RWPE2 (cell line): ENCODE measurements around the gene HBB.

ENCODE experiments used
- ATAC-seq: fragments of 200-7000 bp; cut with Tn5 transposase; 3 replicates; pipeline ENCODE4 v1.9.1; 2021; ENCODE audit warnings: low read depth
- DNase-seq: peaks from one replicate; pipeline ENCODE4 v3.0.0-alpha.2; 2020; ENCODE audit warnings: low spot score
- H3K27ac ChIP-seq: fragments of 450-650 bp; 2 replicates; pipeline ENCODE4 v1.5.1; 2017; ENCODE audit warnings: mild to moderate bottlenecking; ENCODE audit not compliant: poor library complexity, severe bottlenecking
- H3K27me3 ChIP-seq: fragments of 250-450 bp; sonication (Bioruptor Pico); 2 replicates; pipeline ENCODE4 v1.5.1; 2021; ENCODE audit warnings: mild to moderate bottlenecking, moderate library complexity; ENCODE audit not compliant: insufficient read depth, poor library complexity, severe bottlenecking
- H3K36me3 ChIP-seq: fragments of 250-450 bp; sonication (Bioruptor Pico); 2 replicates; pipeline ENCODE4 v1.5.1; 2020; ENCODE audit warnings: low read depth, mild to moderate bottlenecking, moderate library complexity
- H3K4me1 ChIP-seq: fragments of 250-450 bp; sonication (Bioruptor Pico); 2 replicates; pipeline ENCODE4 v1.5.1; 2021; ENCODE audit warnings: mild to moderate bottlenecking, moderate library complexity; ENCODE audit not compliant: insufficient read depth, poor library complexity, severe bottlenecking
- H3K4me3 ChIP-seq: fragments of 250-450 bp; sonication (Bioruptor Pico); 2 replicates; pipeline ENCODE4 v1.5.1; 2021; ENCODE audit warnings: mild to moderate bottlenecking, moderate library complexity; ENCODE audit not compliant: severe bottlenecking
- H3K9me3 ChIP-seq: fragments of 250-450 bp; sonication (Bioruptor Pico); 2 replicates; pipeline ENCODE4 v1.5.1; 2021; ENCODE audit warnings: mild to moderate bottlenecking, moderate library complexity; ENCODE audit not compliant: severe bottlenecking
- TF ChIP-seq, protein P1 (sequence below): fragments of 450-650 bp; IDR thresholded peaks from one replicate; pipeline ENCODE4 v1.5.1; 2017; ENCODE audit warnings: mild to moderate bottlenecking, moderate library complexity; ENCODE audit not compliant: poor library complexity, severe bottlenecking

The HBB gene

DNA sequence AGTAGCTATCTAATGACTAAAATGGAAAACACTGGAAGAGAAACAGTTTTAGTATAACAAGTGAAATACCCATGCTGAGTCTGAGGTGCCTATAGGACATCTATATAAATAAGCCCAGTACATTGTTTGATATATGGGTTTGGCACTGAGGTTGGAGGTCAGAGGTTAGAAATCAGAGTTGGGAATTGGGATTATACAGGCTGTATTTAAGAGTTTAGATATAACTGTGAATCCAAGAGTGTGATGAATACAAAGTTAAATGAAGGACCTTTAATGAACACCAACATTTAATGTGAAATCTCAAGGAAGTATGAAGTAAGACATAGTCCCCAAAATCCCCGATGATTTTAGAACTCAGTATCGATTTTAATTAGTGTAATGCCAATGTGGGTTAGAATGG lies 10.5 kb upstream of the HBB start:
- Histone ChIP-seq H3K9me3 (no peaks in the 10 kb centered on the region), H3K27me3 (peaks cover 4% of the 10 kb centered on the region), H3K4me3 (no peak overlapping the region), H3K36me3 (no peaks in the 10 kb centered on the region), H3K4me1 (no peaks in the 10 kb centered on the region), H3K27ac (no peak overlapping the region)
- DNase-seq (no peak), ATAC-seq (no peak)
- TF ChIP-seq, protein P1, sequence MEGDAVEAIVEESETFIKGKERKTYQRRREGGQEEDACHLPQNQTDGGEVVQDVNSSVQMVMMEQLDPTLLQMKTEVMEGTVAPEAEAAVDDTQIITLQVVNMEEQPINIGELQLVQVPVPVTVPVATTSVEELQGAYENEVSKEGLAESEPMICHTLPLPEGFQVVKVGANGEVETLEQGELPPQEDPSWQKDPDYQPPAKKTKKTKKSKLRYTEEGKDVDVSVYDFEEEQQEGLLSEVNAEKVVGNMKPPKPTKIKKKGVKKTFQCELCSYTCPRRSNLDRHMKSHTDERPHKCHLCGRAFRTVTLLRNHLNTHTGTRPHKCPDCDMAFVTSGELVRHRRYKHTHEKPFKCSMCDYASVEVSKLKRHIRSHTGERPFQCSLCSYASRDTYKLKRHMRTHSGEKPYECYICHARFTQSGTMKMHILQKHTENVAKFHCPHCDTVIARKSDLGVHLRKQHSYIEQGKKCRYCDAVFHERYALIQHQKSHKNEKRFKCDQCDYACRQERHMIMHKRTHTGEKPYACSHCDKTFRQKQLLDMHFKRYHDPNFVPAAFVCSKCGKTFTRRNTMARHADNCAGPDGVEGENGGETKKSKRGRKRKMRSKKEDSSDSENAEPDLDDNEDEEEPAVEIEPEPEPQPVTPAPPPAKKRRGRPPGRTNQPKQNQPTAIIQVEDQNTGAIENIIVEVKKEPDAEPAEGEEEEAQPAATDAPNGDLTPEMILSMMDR: no peak

- TF ChIP-seq, protein P1: no peak
- H3K27ac ChIP-seq: no peak overlapping the region
These were observed 8.7 kb upstream of the HBB start for GRCh38 chr11:5235364-5236095.

GRCh38 chr11:5234381-5234834 lies 7.5 kb upstream of the HBB start, which contains the start of gene HBD:
TSS of gene HBD (minus strand) at chr11:5234483. CDS start at chr11:5234433, 50 bp downstream.
- no peak for DNase-seq
- no peaks in the 10 kb centered on the region for H3K4me1 ChIP-seq
- ATAC-seq: no peak
- no peak within 1 kb of the TSS for H3K4me3 ChIP-seq
- TF ChIP-seq, protein P1: no peak
- H3K27me3 ChIP-seq: peaks cover 4% of the 10 kb centered on the region
- no peaks in the 10 kb centered on the region for H3K36me3 ChIP-seq
- H3K27ac ChIP-seq: no peak within 1 kb of the TSS
- no peaks in the 10 kb centered on the region for H3K9me3 ChIP-seq

More at GRCh38 chr11:5235364-5236095, 8.7 kb upstream of the HBB start:
- no peak for DNase-seq
- Histone ChIP-seq H3K4me3 (no peak overlapping the region), H3K27me3 (peaks cover 4% of the 10 kb centered on the region), H3K36me3 (no peaks in the 10 kb centered on the region), H3K9me3 (no peaks in the 10 kb centered on the region), H3K4me1 (no peaks in the 10 kb centered on the region)
- ATAC-seq: no peak

GRCh38 chr11:5233307-5233706 lies 6.4 kb upstream of the HBB start:
- Histone ChIP-seq H3K9me3 (no peaks in the 10 kb centered on the region), H3K36me3 (no peaks in the 10 kb centered on the region), H3K27ac (no peak overlapping the region), H3K27me3 (no peaks in the 10 kb centered on the region), H3K4me1 (no peaks in the 10 kb centered on the region), H3K4me3 (no peak overlapping the region)
- DNase-seq (no peak), ATAC-seq (no peak)
- TF ChIP-seq, protein P1: no peak

DNA sequence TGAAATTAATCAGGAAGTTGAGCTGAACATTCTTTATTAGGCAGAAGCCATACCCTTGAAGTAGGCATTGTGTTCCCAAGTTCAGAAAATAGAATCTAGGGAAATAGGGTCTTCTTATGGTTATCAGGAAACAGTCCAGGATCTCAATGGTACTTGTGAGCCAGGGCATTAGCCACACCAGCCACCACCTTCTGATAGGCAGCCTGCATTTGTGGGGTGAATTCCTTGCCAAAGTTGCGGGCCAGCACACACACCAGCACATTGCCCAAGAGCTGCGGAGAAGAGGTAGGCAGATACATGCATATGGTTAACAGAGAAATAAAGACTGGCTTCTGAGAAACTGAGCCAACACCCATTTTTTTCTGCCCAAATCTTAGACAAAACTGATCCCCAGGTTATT lies 6.0 kb upstream of the HBB start:
- no peak for ATAC-seq
- H3K4me3 ChIP-seq: no peak overlapping the region
- H3K4me1 ChIP-seq: no peaks in the 10 kb centered on the region
- no peak for DNase-seq
- H3K27me3 ChIP-seq: no peaks in the 10 kb centered on the region
- H3K36me3 ChIP-seq: no peaks in the 10 kb centered on the region
- TF ChIP-seq, protein P1: no peak
- no peaks in the 10 kb centered on the region for H3K9me3 ChIP-seq
- H3K27ac ChIP-seq: no peak overlapping the region
